Effector memory CD8-positive, alpha-beta T cell (primary cell): ENCODE measurements around the gene SCUBE3.

Experiments
- ATAC-seq: fragments of 150-1000 bp; cut with Tn5 transposase; replicated peaks from 2 replicates; pipeline ENCODE4 v1.10.0; 2021; ENCODE audit warnings: mild to moderate bottlenecking, moderate library complexity
- DNase-seq, 3 experiments: peaks; one replicate each; pipeline ENCODE4 v3.0.0; 2021
- H3K27ac Mint-ChIP-seq, 2 donors: one replicate each; pipeline ENCODE4 v1.8.0; 2022; ENCODE audit warnings: mild to moderate bottlenecking in 2 of 2, mixed read lengths in 2 of 2, moderate library complexity in 2 of 2
- H3K27me3 Mint-ChIP-seq, 2 donors: one replicate each; pipeline ENCODE4 v1.8.0; 2022; ENCODE audit warnings: mixed read lengths in 2 of 2
- H3K36me3 Mint-ChIP-seq: one replicate; pipeline ENCODE4 v1.8.0; 2022; ENCODE audit warnings: mild to moderate bottlenecking, moderate library complexity, mixed read lengths; ENCODE audit not compliant: insufficient read depth
- H3K4me1 Mint-ChIP-seq, 2 donors: one replicate each; pipeline ENCODE4 v1.8.0; 2022; ENCODE audit warnings: low read depth in 2 of 2, mixed read lengths in 2 of 2
- H3K4me3 Mint-ChIP-seq, 2 donors: one replicate each; pipeline ENCODE4 v1.8.0; 2022; ENCODE audit warnings: mild to moderate bottlenecking in 2 of 2, mixed read lengths in 2 of 2, moderate library complexity in 2 of 2
- H3K9me3 Mint-ChIP-seq, 2 donors: one replicate each; pipeline ENCODE4 v1.8.0; 2022; ENCODE audit warnings: mixed read lengths in 2 of 2

SCUBE3 gene

GRCh38 chr6:35174501-35174900 is 39.3 kb upstream of the SCUBE3 start:
- ATAC-seq (no peak), DNase-seq (no peak)
- Mint-ChIP-seq H3K4me1 (peaks cover 13 to 14% of the 10 kb centered on the region in 2 donors), H3K27me3 (peaks cover 13 to 19% of the 10 kb centered on the region in 2 donors), H3K9me3 (peaks cover 2 to 5% of the 10 kb centered on the region in 2 donors), H3K27ac (no peak overlapping the region), H3K36me3 (peaks cover 4% of the 10 kb centered on the region), H3K4me3 (no peak overlapping the region)

GRCh38 chr6:35176301-35177024 is 37.3 kb upstream of the SCUBE3 start:
- DNase-seq = no peak
- Mint-ChIP-seq H3K36me3 (no peaks in the 10 kb centered on the region), H3K4me3 (no peak overlapping the region), H3K9me3 (no peaks in the 10 kb centered on the region), H3K27me3 (peaks cover 13 to 19% of the 10 kb centered on the region in 2 donors), H3K4me1 (peaks cover 7 to 8% of the 10 kb centered on the region in 2 donors), H3K27ac (no peak overlapping the region)
- ATAC-seq = no peak

- no peak for ATAC-seq
Measured at GRCh38 chr6:35177157-35177556, 36.6 kb upstream of the SCUBE3 start.

GRCh38 chr6:35177596-35177995 is 36.2 kb upstream of the SCUBE3 start:
- Mint-ChIP-seq H3K27me3 (peaks cover 15 to 19% of the 10 kb centered on the region in 2 donors), H3K27ac (no peak overlapping the region), H3K4me1 (peaks cover 7 to 8% of the 10 kb centered on the region in 2 donors), H3K9me3 (no peaks in the 10 kb centered on the region), H3K36me3 (no peaks in the 10 kb centered on the region), H3K4me3 (no peak overlapping the region)
- DNase-seq (no peak), ATAC-seq (no peak)

More at GRCh38 chr6:35177157-35177556, 36.6 kb upstream of the SCUBE3 start:
- H3K27me3 Mint-ChIP-seq = peaks cover 13 to 19% of the 10 kb centered on the region in 2 donors
- DNase-seq = no peak
- H3K4me3 Mint-ChIP-seq = no peak overlapping the region
- no peak overlapping the region for H3K27ac Mint-ChIP-seq
- H3K9me3 Mint-ChIP-seq = no peaks in the 10 kb centered on the region
- H3K4me1 Mint-ChIP-seq = peaks cover 7 to 8% of the 10 kb centered on the region in 2 donors
- no peaks in the 10 kb centered on the region for H3K36me3 Mint-ChIP-seq

GRCh38 chr6:35178012-35178411 is 35.7 kb upstream of the SCUBE3 start:
- Mint-ChIP-seq H3K27me3 (peaks cover 18 to 24% of the 10 kb centered on the region in 2 donors), H3K27ac (no peak overlapping the region), H3K36me3 (no peaks in the 10 kb centered on the region), H3K4me1 (peaks cover 8 to 10% of the 10 kb centered on the region in 2 donors), H3K4me3 (no peak overlapping the region), H3K9me3 (no peaks in the 10 kb centered on the region)
- DNase-seq = no peak
- no peak for ATAC-seq

GRCh38 chr6:35178932-35179832 is 34.6 kb upstream of the SCUBE3 start:
- Mint-ChIP-seq H3K27ac (no peak overlapping the region), H3K4me1 (peaks cover 0 to 4% of the 10 kb centered on the region in 2 donors), H3K27me3 (peaks cover 22 to 26% of the 10 kb centered on the region in 2 donors), H3K4me3 (no peak overlapping the region), H3K36me3 (no peaks in the 10 kb centered on the region), H3K9me3 (no peaks in the 10 kb centered on the region)
- DNase-seq = no peak
- no peak for ATAC-seq

- peaks cover 31 to 34% of the 10 kb centered on the region in 2 donors for H3K27me3 Mint-ChIP-seq
- no peaks in the 10 kb centered on the region for H3K36me3 Mint-ChIP-seq
- no peak overlapping the region for H3K4me3 Mint-ChIP-seq
Measured at GRCh38 chr6:35179901-35180535, 33.7 kb upstream of the SCUBE3 start.

GRCh38 chr6:35181308-35181932 is 32.3 kb upstream of the SCUBE3 start:
- ATAC-seq = no peak
- no peak overlapping the region for H3K4me3 Mint-ChIP-seq
- H3K4me1 Mint-ChIP-seq = peaks cover 0 to 4% of the 10 kb centered on the region in 2 donors
- no peak overlapping the region for H3K27ac Mint-ChIP-seq
- no peak for DNase-seq
- no peaks in the 10 kb centered on the region for H3K36me3 Mint-ChIP-seq
- H3K27me3 Mint-ChIP-seq = peaks cover 35 to 37% of the 10 kb centered on the region in 2 donors
- H3K9me3 Mint-ChIP-seq = no peaks in the 10 kb centered on the region

More at GRCh38 chr6:35179901-35180535, 33.7 kb upstream of the SCUBE3 start:
- ATAC-seq (no peak), DNase-seq (no peak)
- H3K9me3 Mint-ChIP-seq = no peaks in the 10 kb centered on the region
- peaks cover 0 to 4% of the 10 kb centered on the region in 2 donors for H3K4me1 Mint-ChIP-seq
- H3K27ac Mint-ChIP-seq = no peak overlapping the region

GRCh38 chr6:35181933-35182612 is 31.7 kb upstream of the SCUBE3 start:
- no peak for DNase-seq
- H3K27me3 Mint-ChIP-seq = peaks cover 36 to 37% of the 10 kb centered on the region in 2 donors
- no peaks in the 10 kb centered on the region for H3K36me3 Mint-ChIP-seq
- no peak overlapping the region for H3K27ac Mint-ChIP-seq
- H3K9me3 Mint-ChIP-seq = no peaks in the 10 kb centered on the region
- H3K4me3 Mint-ChIP-seq = no peak overlapping the region
- peak; percentile 56 for ATAC-seq
- H3K4me1 Mint-ChIP-seq = peaks cover 0 to 4% of the 10 kb centered on the region in 2 donors

- H3K9me3 Mint-ChIP-seq = no peaks in the 10 kb centered on the region
- H3K4me3 Mint-ChIP-seq = no peak overlapping the region
- no peak overlapping the region for H3K27ac Mint-ChIP-seq
- no peaks in the 10 kb centered on the region for H3K36me3 Mint-ChIP-seq
- ATAC-seq (no peak), DNase-seq (no peak)
- peaks cover 0 to 4% of the 10 kb centered on the region in 2 donors for H3K4me1 Mint-ChIP-seq
- peaks cover 36 to 38% of the 10 kb centered on the region in 2 donors for H3K27me3 Mint-ChIP-seq
Measured at GRCh38 chr6:35183281-35183680, 30.5 kb upstream of the SCUBE3 start.

- no peak for DNase-seq
- Mint-ChIP-seq H3K4me3 (no peak overlapping the region), H3K4me1 (peaks cover 0 to 4% of the 10 kb centered on the region in 2 donors), H3K9me3 (no peaks in the 10 kb centered on the region), H3K27me3 (peaks cover 36 to 38% of the 10 kb centered on the region in 2 donors), H3K36me3 (no peaks in the 10 kb centered on the region), H3K27ac (no peak overlapping the region)
- ATAC-seq = no peak
Measured at GRCh38 chr6:35183935-35184334, 29.8 kb upstream of the SCUBE3 start.

GRCh38 chr6:35184580-35185301 is 29.0 kb upstream of the SCUBE3 start:
- H3K27me3 Mint-ChIP-seq = peaks cover 36 to 38% of the 10 kb centered on the region in 2 donors
- no peaks in the 10 kb centered on the region for H3K9me3 Mint-ChIP-seq
- H3K4me1 Mint-ChIP-seq = peaks cover 0 to 4% of the 10 kb centered on the region in 2 donors
- no peaks in the 10 kb centered on the region for H3K36me3 Mint-ChIP-seq
- no peak overlapping the region for H3K27ac Mint-ChIP-seq
- ATAC-seq = no peak
- H3K4me3 Mint-ChIP-seq = no peak overlapping the region
- no peak for DNase-seq
